Caco-2 (cell line): ENCODE data around the gene ZNF837. TPM values are rescaled to one million over a fixed set of nuclear protein-coding genes. Genes with fewer than 3 reads are reported as not detected.
A peak's percentile ranks its signal among the peaks of the same experiment; 100 is the strongest.

Experiments
- BruUV-seq: library from RNA; stranded (reverse); fragments of 400-500 nt; replicated peaks from 2 replicates; lab custom pipeline; 2021; lab: Mats Ljungman, UMichigan
- CTCF ChIA-PET: fragments of 300-600 bp; sonication (Branson Sonifier 250); formaldehyde crosslinking; loops from one replicate; lab custom pipeline; 2022; ENCODE audit warnings: antibody characterized with exemption; lab: Charles Lee
- POLR2A ChIA-PET: fragments of 300-600 bp; sonication (Branson Sonifier 250); formaldehyde crosslinking; loops from one replicate; lab custom pipeline; 2022; ENCODE audit warnings: antibody characterized with exemption; lab: Charles Lee
- DNase-seq, 2 experiments: peaks; one replicate each; pipeline versions ENCODE4 v3.0.0 to v3.0.0-alpha.2; 2020 to 2022
- H3K27me3 ChIP-seq: replicated peaks from 2 replicates; pipeline ENCODE4 v1.6.0; 2011; ENCODE audit warnings: low read length; ENCODE audit not compliant: control insufficient read depth, insufficient read depth
- H3K36me3 ChIP-seq: 2 replicates; pipeline ENCODE4 v1.5.1; 2011; ENCODE audit warnings: low read length; ENCODE audit not compliant: control insufficient read depth, insufficient read depth
- H3K4me1 ChIP-seq: fragments of 250-450 bp; sonication (Bioruptor Pico); 2 replicates; pipeline ENCODE4 v1.5.1; 2020; ENCODE audit warnings: mild to moderate bottlenecking
- H3K4me3 ChIP-seq: 2 replicates; pipeline ENCODE4 v1.5.1; 2011; ENCODE audit warnings: low read depth, mild to moderate bottlenecking, control low read depth, low read length
- H3K9me3 ChIP-seq: fragments of 250-450 bp; sonication (Bioruptor Pico); 2 replicates; pipeline ENCODE4 v1.5.1; 2020; ENCODE audit warnings: mild to moderate bottlenecking, moderate library complexity
- H3K27ac Mint-ChIP-seq: one replicate; pipeline ENCODE4 v1.8.0; 2022; ENCODE audit warnings: mixed read lengths; ENCODE audit not compliant: unreplicated experiment
- H3K27me3 Mint-ChIP-seq: one replicate; pipeline ENCODE4 v1.8.0; 2022; ENCODE audit warnings: mixed read lengths; ENCODE audit not compliant: insufficient read depth, unreplicated experiment
- H3K36me3 Mint-ChIP-seq: one replicate; pipeline ENCODE4 v1.8.0; 2022; ENCODE audit warnings: mild to moderate bottlenecking, mixed read lengths; ENCODE audit not compliant: insufficient read depth, unreplicated experiment
- H3K4me1 Mint-ChIP-seq: one replicate; pipeline ENCODE4 v1.8.0; 2022; ENCODE audit warnings: low read depth, mixed read lengths; ENCODE audit not compliant: unreplicated experiment
- H3K4me3 Mint-ChIP-seq: one replicate; pipeline ENCODE4 v1.8.0; 2022; ENCODE audit warnings: mild to moderate bottlenecking, moderate library complexity, mixed read lengths; ENCODE audit not compliant: unreplicated experiment
- H3K9me3 Mint-ChIP-seq: one replicate; pipeline ENCODE4 v1.8.0; 2022; ENCODE audit warnings: mixed read lengths; ENCODE audit not compliant: unreplicated experiment
- CTCF ChIP-seq, 2 experiments: fragments of 200-600 bp in 1 of 2; IDR thresholded peaks; 1 replicate in 1 of 2; 2 replicates in 1 of 2; pipeline versions ENCODE4 v1.5.1 to v1.8.0; 2011 to 2022; ENCODE audit warnings: antibody characterized with exemption in 1 of 2, control low read depth in 1 of 2, inconsistent platforms in 1 of 2, low read depth in 1 of 2, low read length in 1 of 2, mild to moderate bottlenecking in 1 of 2, moderate library complexity in 1 of 2; ENCODE audit not compliant: insufficient read depth in 1 of 2, severe bottlenecking in 1 of 2, unreplicated experiment in 1 of 2
- intact Hi-C: fragments of 100-400 bp; cut with micrococcal nuclease; formaldehyde crosslinking; loops from one replicate; pipeline ENCODE4 v1.10.0; 2022; ENCODE audit not compliant: unreplicated experiment
- total RNA-seq: library from RNA; stranded (reverse); gene quantifications from 2 replicates; pipeline ENCODE4 v1.2.3, GENCODE V29; 2022

Gene ZNF837
- total RNA-seq, 1 experiment from 2014 or later: 2.3 TPM

GRCh38 chr19:58326914-58327726 is 53.7 kb downstream of the ZNF837 start, which contains the start of gene ZSCAN22:
ZSCAN22 (plus strand) TSS chr19:58326994; CDS start chr19:58334803, 7,809 bp downstream.
- H3K36me3 ChIP-seq: no peaks in the 10 kb centered on the region
- Mint-ChIP-seq H3K9me3 (no peaks in the 10 kb centered on the region), H3K36me3 (no peaks in the 10 kb centered on the region), H3K4me1 (peaks cover 5% of the 10 kb centered on the region), H3K4me3 (no peak within 1 kb of the TSS), H3K27ac (no peak within 1 kb of the TSS), H3K27me3 (no peaks in the 10 kb centered on the region)
- H3K27me3 ChIP-seq: no peaks in the 10 kb centered on the region
- H3K4me1 ChIP-seq: peaks cover 4% of the 10 kb centered on the region; the same call in 1 of the 2 replicates
- intact Hi-C loops: loop anchor here (1.0 to 2.0 kb wide), 5 partner anchors 22 to 53 kb away; partner anchors contain the start of genes ERVK3-1, ZNF497 and ZNF8
- POLR2A ChIA-PET: interaction anchor here (0.6 to 1.1 kb wide), 6 partner anchors 35 to 232 kb away, joined by 3 to 6 read pairs (median 3); partner anchors contain the start of genes TRIM28, ZNF497 and ZNF584
- peak within 1 kb of the TSS; percentile 79 for H3K4me3 ChIP-seq
- CTCF ChIA-PET: interaction anchor here (0.7 to 1.1 kb wide), 3 partner anchors 20 to 81 kb away, joined by 3 to 4 read pairs (median 4); partner anchors contain the start of genes ZNF497 and ZNF584
- TF ChIP-seq CTCF (IDR thresholded peaks at IDR 0.05; ENCODE audit: insufficient read depth in 1 of 2, low read depth in 1 of 2, low read length in 1 of 2, severe bottlenecking in 1 of 2, unreplicated experiment in 1 of 2): no peak
- H3K9me3 ChIP-seq: no peaks in the 10 kb centered on the region
- BruUV-seq: TSS peak; percentile 53
- DNase-seq: peak; percentile 95 to 96

- no TSS peak for BruUV-seq
- Mint-ChIP-seq H3K27ac (no peak overlapping the region), H3K9me3 (no peaks in the 10 kb centered on the region), H3K4me1 (peaks cover 5% of the 10 kb centered on the region), H3K36me3 (no peaks in the 10 kb centered on the region), H3K27me3 (no peaks in the 10 kb centered on the region), H3K4me3 (no peak overlapping the region)
- H3K4me3 ChIP-seq: peak overlapping the region; percentile 79
- no peaks in the 10 kb centered on the region for H3K27me3 ChIP-seq
- no peaks in the 10 kb centered on the region for H3K9me3 ChIP-seq
- ChIA-PET CTCF (interaction anchor here (0.7 to 1.1 kb wide), 3 partner anchors 21 to 82 kb away, joined by 3 to 4 read pairs (median 4); partner anchors contain the start of genes ZNF497 and ZNF584), POLR2A (interaction anchor here (0.6 to 1.1 kb wide), 6 partner anchors 36 to 233 kb away, joined by 3 to 6 read pairs (median 3); partner anchors contain the start of genes TRIM28, ZNF497 and ZNF584)
- peaks cover 4% of the 10 kb centered on the region; the same call in 1 of the 2 replicates for H3K4me1 ChIP-seq
- no peaks in the 10 kb centered on the region for H3K36me3 ChIP-seq
- no peak for DNase-seq
- TF ChIP-seq CTCF (IDR thresholded peaks at IDR 0.05; ENCODE audit: insufficient read depth in 1 of 2, low read depth in 1 of 2, low read length in 1 of 2, severe bottlenecking in 1 of 2, unreplicated experiment in 1 of 2): no peak
- intact Hi-C loops: loop anchor here (1.0 to 2.0 kb wide), 3 partner anchors 21 to 48 kb away; partner anchors contain the start of genes ERVK3-1 and ZNF8
Observed at GRCh38 chr19:58326501-58326913, 54.3 kb downstream of the ZNF837 start.
